Activated T-cell treated with anti-CD3 and anti-CD28 coated beads, Interleukin-2, amount 50 U/mL, for 72 hours (primary cell): Measurements from ENCODE around the gene MICAL3. TPM values are rescaled to one million over a fixed set of nuclear protein-coding genes. Genes with fewer than 3 reads are reported as not detected.

Source experiments
- ATAC-seq, 2 donors: fragments of 150-1000 bp; cut with Tn5 transposase; replicated peaks in 1 of 2; 2 replicates each; pipeline ENCODE4 v1.10.0; 2021; ENCODE audit warnings: moderate library complexity in 2 of 2, mild to moderate bottlenecking in 1 of 2
- DNase-seq, 2 donors: peaks; one replicate each; pipeline ENCODE4 v3.0.0; 2021 to 2022; ENCODE audit warnings: mixed read lengths in 1 of 2
- H3K27ac Mint-ChIP-seq: one replicate; pipeline ENCODE4 v1.8.0; 2022; ENCODE audit warnings: mild to moderate bottlenecking, moderate library complexity, mixed read lengths
- H3K27me3 Mint-ChIP-seq: one replicate; pipeline ENCODE4 v1.8.0; 2022; ENCODE audit warnings: low read depth, mixed read lengths
- H3K36me3 Mint-ChIP-seq, 2 donors: one replicate each; pipeline ENCODE4 v1.8.0; 2022; ENCODE audit warnings: mixed read lengths in 2 of 2, mild to moderate bottlenecking in 1 of 2; ENCODE audit not compliant: insufficient read depth in 2 of 2
- H3K4me1 Mint-ChIP-seq: one replicate; pipeline ENCODE4 v1.8.0; 2022; ENCODE audit warnings: low read depth, mixed read lengths
- H3K4me3 Mint-ChIP-seq, 2 donors: one replicate each; pipeline ENCODE4 v1.8.0; 2022; ENCODE audit warnings: mild to moderate bottlenecking in 2 of 2, mixed read lengths in 2 of 2, moderate library complexity in 2 of 2
- H3K9me3 Mint-ChIP-seq, 2 donors: one replicate each; pipeline ENCODE4 v1.8.0; 2022; ENCODE audit warnings: mixed read lengths in 2 of 2
- total RNA-seq, 2 donors: library from RNA; stranded (reverse); gene quantifications; one replicate each; pipeline ENCODE4 v1.2.3, GENCODE V29; 2022

The MICAL3 gene
- total RNA-seq, 2 donors from 2014 or later, result 17.9 to 26.0 TPM

- no peak for DNase-seq
- H3K4me3 Mint-ChIP-seq, result no peak overlapping the region
- no peaks in the 10 kb centered on the region for H3K9me3 Mint-ChIP-seq
- H3K4me1 Mint-ChIP-seq, result peaks cover 6% of the 10 kb centered on the region
- no peak overlapping the region for H3K27ac Mint-ChIP-seq
- H3K36me3 Mint-ChIP-seq, result no peaks in the 10 kb centered on the region
- no peaks in the 10 kb centered on the region for H3K27me3 Mint-ChIP-seq
- ATAC-seq, result no peak
Observed at GRCh38 chr22:17914474-17914873, 109.9 kb downstream of the MICAL3 start.

- DNase-seq (no peak), ATAC-seq (no peak)
- H3K36me3 Mint-ChIP-seq, result no peaks in the 10 kb centered on the region
- H3K27me3 Mint-ChIP-seq, result no peaks in the 10 kb centered on the region
- no peak overlapping the region for H3K27ac Mint-ChIP-seq
- H3K4me1 Mint-ChIP-seq, result peaks cover 6% of the 10 kb centered on the region
- H3K9me3 Mint-ChIP-seq, result no peaks in the 10 kb centered on the region
- no peak overlapping the region for H3K4me3 Mint-ChIP-seq
Observed at GRCh38 chr22:17913801-17914347, 110.5 kb downstream of the MICAL3 start.

- H3K36me3 Mint-ChIP-seq, result no peaks in the 10 kb centered on the region
- H3K27me3 Mint-ChIP-seq, result no peaks in the 10 kb centered on the region
- no peak overlapping the region for H3K27ac Mint-ChIP-seq
- no peak for DNase-seq
- no peak overlapping the region for H3K4me3 Mint-ChIP-seq
- no peak for ATAC-seq
- H3K4me1 Mint-ChIP-seq, result peaks cover 6% of the 10 kb centered on the region
- no peaks in the 10 kb centered on the region for H3K9me3 Mint-ChIP-seq
Observed at GRCh38 chr22:17912945-17913721, 111.2 kb downstream of the MICAL3 start.

GRCh38 chr22:17911887-17912286, 112.5 kb downstream of the MICAL3 start:
- Mint-ChIP-seq H3K36me3 (no peaks in the 10 kb centered on the region), H3K27me3 (no peaks in the 10 kb centered on the region), H3K4me1 (peaks cover 6% of the 10 kb centered on the region), H3K9me3 (no peaks in the 10 kb centered on the region), H3K27ac (no peak overlapping the region), H3K4me3 (no peak overlapping the region)
- no peak for DNase-seq
- no peak for ATAC-seq

GRCh38 chr22:17911312-17911705, 113.1 kb downstream of the MICAL3 start:
- H3K27ac Mint-ChIP-seq, result no peak overlapping the region

GRCh38 chr22:17910561-17911311, 113.6 kb downstream of the MICAL3 start:
- DNase-seq, result no peak
- Mint-ChIP-seq H3K4me1 (peaks cover 6% of the 10 kb centered on the region), H3K27me3 (no peaks in the 10 kb centered on the region), H3K9me3 (no peaks in the 10 kb centered on the region), H3K36me3 (no peaks in the 10 kb centered on the region), H3K4me3 (no peak overlapping the region), H3K27ac (no peak overlapping the region)
- no peak for ATAC-seq

More at GRCh38 chr22:17911312-17911705, 113.1 kb downstream of the MICAL3 start:
- no peak overlapping the region for H3K4me3 Mint-ChIP-seq
- ATAC-seq, result no peak
- DNase-seq, result no peak
- H3K36me3 Mint-ChIP-seq, result no peaks in the 10 kb centered on the region
- H3K27me3 Mint-ChIP-seq, result no peaks in the 10 kb centered on the region
- H3K9me3 Mint-ChIP-seq, result no peaks in the 10 kb centered on the region
- H3K4me1 Mint-ChIP-seq, result peaks cover 6% of the 10 kb centered on the region

- Mint-ChIP-seq H3K9me3 (no peaks in the 10 kb centered on the region), H3K36me3 (no peaks in the 10 kb centered on the region), H3K27me3 (no peaks in the 10 kb centered on the region), H3K4me3 (no peak overlapping the region), H3K27ac (no peak overlapping the region), H3K4me1 (peaks cover 6% of the 10 kb centered on the region)
- no peak for DNase-seq
- ATAC-seq, result no peak
Observed at GRCh38 chr22:17907748-17908051, 116.7 kb downstream of the MICAL3 start.

GRCh38 chr22:17906978-17907747, 117.2 kb downstream of the MICAL3 start:
- Mint-ChIP-seq H3K9me3 (no peaks in the 10 kb centered on the region), H3K27ac (no peak overlapping the region), H3K4me1 (peaks cover 6% of the 10 kb centered on the region), H3K4me3 (no peak overlapping the region), H3K27me3 (no peaks in the 10 kb centered on the region), H3K36me3 (no peaks in the 10 kb centered on the region)
- no peak for ATAC-seq
- no peak for DNase-seq

GRCh38 chr22:17905445-17905844, 118.9 kb downstream of the MICAL3 start:
- Mint-ChIP-seq H3K36me3 (no peaks in the 10 kb centered on the region), H3K27me3 (no peaks in the 10 kb centered on the region), H3K4me3 (no peak overlapping the region), H3K4me1 (no peaks in the 10 kb centered on the region), H3K27ac (no peak overlapping the region), H3K9me3 (no peaks in the 10 kb centered on the region)
- DNase-seq (no peak), ATAC-seq (no peak)

GRCh38 chr22:17903564-17904295, 120.6 kb downstream of the MICAL3 start:
- Mint-ChIP-seq H3K36me3 (no peaks in the 10 kb centered on the region), H3K9me3 (no peaks in the 10 kb centered on the region)
- no peak for ATAC-seq

GRCh38 chr22:17902960-17903359, 121.4 kb downstream of the MICAL3 start:
- Mint-ChIP-seq H3K4me3 (no peak overlapping the region), H3K27ac (no peak overlapping the region), H3K9me3 (no peaks in the 10 kb centered on the region), H3K4me1 (no peaks in the 10 kb centered on the region), H3K27me3 (no peaks in the 10 kb centered on the region), H3K36me3 (no peaks in the 10 kb centered on the region)
- no peak for DNase-seq
- no peak for ATAC-seq

More at GRCh38 chr22:17903564-17904295, 120.6 kb downstream of the MICAL3 start:
- Mint-ChIP-seq H3K27me3 (no peaks in the 10 kb centered on the region), H3K4me1 (no peaks in the 10 kb centered on the region), H3K27ac (no peak overlapping the region), H3K4me3 (no peak overlapping the region)
- no peak for DNase-seq

GRCh38 chr22:17898375-17898774, 126.0 kb downstream of the MICAL3 start:
- DNase-seq (no peak), ATAC-seq (no peak)
- Mint-ChIP-seq H3K36me3 (peaks cover 0 to 4% of the 10 kb centered on the region in 2 donors), H3K4me1 (no peaks in the 10 kb centered on the region), H3K9me3 (no peaks in the 10 kb centered on the region), H3K4me3 (no peak overlapping the region), H3K27ac (no peak overlapping the region), H3K27me3 (no peaks in the 10 kb centered on the region)
